Measurements from ENCODE around the gene CLEC7A. TPM values are rescaled to one million over a fixed set of nuclear protein-coding genes. Genes with fewer than 3 reads are reported as not detected.

Gene CLEC7A
- not detected in 5 replicates for total RNA-seq (2022; extraction: Qiagen RNA extraction)

DNA sequence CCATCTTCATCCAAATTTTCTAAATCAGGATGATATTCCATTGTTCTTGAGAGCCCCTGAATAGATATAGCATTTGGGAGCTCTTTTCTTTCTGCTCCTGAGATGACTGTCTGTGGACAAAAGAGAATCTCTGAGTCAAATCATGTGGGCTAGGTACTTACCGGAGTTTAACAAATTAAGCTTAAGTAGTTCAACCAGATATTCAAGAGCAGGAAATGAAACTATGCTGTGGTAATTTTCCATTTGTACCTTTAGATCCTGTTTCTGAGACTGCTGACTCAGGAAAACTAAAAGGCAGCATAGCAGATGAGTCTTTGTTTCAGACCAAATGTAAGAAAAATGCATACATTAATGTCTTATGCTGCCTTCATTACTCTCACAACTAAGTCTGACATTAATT lies at the start of gene CLEC7A:
TSS of gene CLEC7A (minus strand) at position 158 of the 400 bp plus-strand sequence. CDS start at position 41, 117 bp downstream.

GRCh38 chr12:10178821-10179220 lies 48.8 kb upstream of the CLEC7A start, which contains the start of gene TMEM52B:
Gene TMEM52B, plus strand, starts transcription at chr12:10179032. Its CDS starts 543 bp downstream, at chr12:10179575.

GRCh38 chr12:10171973-10172728 lies 42.2 kb upstream of the CLEC7A start, which contains the start of gene OLR1:
Gene OLR1, minus strand, starts transcription at chr12:10172132. Its CDS starts 55 bp downstream, at chr12:10172077.

DNA sequence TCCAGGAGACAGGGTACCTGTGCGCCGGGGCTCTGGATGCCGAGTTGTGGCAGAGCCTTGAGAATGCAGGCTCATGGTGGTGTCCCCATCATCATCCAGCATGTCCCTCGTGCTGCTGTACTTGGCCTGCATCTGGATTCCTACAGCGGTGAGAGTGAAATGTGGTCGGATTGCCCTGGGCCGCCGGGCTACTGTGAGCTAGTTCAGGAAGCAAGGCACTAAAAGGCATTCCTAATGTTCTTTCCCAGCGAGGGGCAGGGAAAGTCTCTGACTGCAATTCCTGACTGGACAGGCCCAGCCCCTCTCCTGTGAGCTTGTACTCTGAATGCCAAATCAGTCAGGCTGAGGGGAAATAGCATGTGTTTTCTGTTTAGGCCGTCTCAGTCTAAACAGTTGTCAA lies 31.2 kb downstream of the CLEC7A start, which contains the start of gene CLEC1A:
TSS of gene CLEC1A (minus strand) at position 195 of the 400 bp plus-strand sequence. CDS start at position 132, 63 bp downstream.

Other genes starting within 250 kb of the CLEC7A start
- not detected in 5 replicates for gene KLRF2, start 248.7 kb downstream of the CLEC7A start, total RNA-seq (2022; extraction: Qiagen RNA extraction)
- gene CLEC2A, start 197.8 kb downstream of the CLEC7A start, total RNA-seq (2022; extraction: Qiagen RNA extraction) = not detected in 5 replicates
- gene CLEC12A, start 158.8 kb downstream of the CLEC7A start, total RNA-seq (2022; extraction: Qiagen RNA extraction) = not detected in 5 replicates
- gene CLEC1B, start 131.1 kb downstream of the CLEC7A start, total RNA-seq (2022; extraction: Qiagen RNA extraction) = not detected in 5 replicates
- not detected in 5 replicates for gene CLEC12B, start 119.6 kb downstream of the CLEC7A start, total RNA-seq (2022; extraction: Qiagen RNA extraction)
- gene CLEC9A, start 99.5 kb downstream of the CLEC7A start, total RNA-seq (2022; extraction: Qiagen RNA extraction) = not detected in 5 replicates
- gene CLEC1A, start 31.2 kb downstream of the CLEC7A start, total RNA-seq (2022; extraction: Qiagen RNA extraction) = not detected in 5 replicates
- 0.67 to 1.8 TPM (median 1.0 TPM) in 5 replicates for gene OLR1, start 41.9 kb upstream of the CLEC7A start, total RNA-seq (2022; extraction: Qiagen RNA extraction)
- gene TMEM52B, start 48.8 kb upstream of the CLEC7A start, total RNA-seq (2022; extraction: Qiagen RNA extraction) = 0.10 to 0.47 TPM (median 0.14 TPM) in 4 of 5 replicates, not detected in the other
- 32.0 to 41.5 TPM (median 38.0 TPM) in 5 replicates for gene GABARAPL1, start 82.7 kb upstream of the CLEC7A start, total RNA-seq (2022; extraction: Qiagen RNA extraction)
- gene KLRD1, start 177.7 kb upstream of the CLEC7A start, total RNA-seq (2022; extraction: Qiagen RNA extraction) = not detected in 5 replicates

Data from A549 treated with CORT108297 at 1 μM for 4 hours (cell line).